ENCODE results near the gene SMTN.
"Not testable (repeated sequence)": the region's sequence is repeated elsewhere in the genome, so short reads cannot be mapped to it uniquely, and the experiment has no call there.

Gene SMTN

DNA sequence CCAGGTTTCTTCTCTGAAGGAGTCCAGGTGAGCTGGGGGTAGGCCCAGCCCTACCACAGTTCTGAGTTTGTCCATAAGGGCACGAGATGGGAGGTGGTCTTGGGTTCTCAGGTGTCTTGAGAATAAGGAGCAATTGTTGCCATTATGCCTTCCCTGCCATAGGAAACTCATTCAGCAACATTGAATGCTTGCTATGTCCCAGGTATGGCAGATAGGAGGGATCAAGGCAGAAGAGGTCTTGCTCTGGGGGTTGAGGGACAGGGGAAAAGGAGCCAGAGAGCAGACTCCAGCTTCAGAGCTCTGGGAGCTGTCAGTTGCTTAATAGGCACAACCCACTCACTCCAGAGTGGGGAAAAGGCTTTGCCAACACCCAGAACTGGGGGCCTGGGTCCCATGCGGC, 22.0 kb downstream of the SMTN start:
- in situ Hi-C loops (cut with HindIII; ENCODE audit: low sequenced_read_pairs) = no loop called here

DNA sequence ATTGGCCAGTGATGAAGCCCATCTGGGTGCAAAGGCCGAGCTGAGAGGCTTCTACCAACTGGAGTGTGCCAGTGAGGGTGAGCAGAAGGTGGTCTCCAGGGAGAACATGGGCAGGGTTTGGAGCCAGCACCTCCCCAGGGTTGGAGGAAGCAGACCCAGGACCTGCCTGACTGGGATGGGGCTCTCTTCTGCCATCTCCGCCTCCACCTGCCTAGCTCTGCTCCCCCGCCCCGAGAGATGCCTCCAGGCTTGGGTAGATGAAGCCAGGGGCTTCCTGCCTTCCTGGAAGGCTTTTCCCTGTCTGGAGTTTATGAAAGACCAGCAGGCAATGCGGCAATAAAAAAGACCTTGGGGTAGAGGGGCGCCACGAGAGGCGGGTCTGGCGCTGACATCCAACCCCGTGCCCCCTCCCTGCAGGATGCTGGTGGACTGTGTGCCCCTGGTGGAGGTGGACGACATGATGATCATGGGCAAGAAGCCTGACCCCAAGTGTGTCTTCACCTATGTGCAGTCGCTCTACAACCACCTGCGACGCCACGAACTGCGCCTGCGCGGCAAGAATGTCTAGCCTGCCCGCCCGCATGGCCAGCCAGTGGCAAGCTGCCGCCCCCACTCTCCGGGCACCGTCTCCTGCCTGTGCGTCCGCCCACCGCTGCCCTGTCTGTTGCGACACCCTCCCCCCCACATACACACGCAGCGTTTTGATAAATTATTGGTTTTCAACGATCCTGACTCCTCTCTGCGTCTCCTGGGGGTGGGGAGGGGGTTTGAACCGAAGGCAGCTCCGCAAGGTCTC, 23.0 kb downstream of the SMTN start:
- in situ Hi-C loops (cut with HindIII; ENCODE audit: low sequenced_read_pairs) = no loop called here

DNA sequence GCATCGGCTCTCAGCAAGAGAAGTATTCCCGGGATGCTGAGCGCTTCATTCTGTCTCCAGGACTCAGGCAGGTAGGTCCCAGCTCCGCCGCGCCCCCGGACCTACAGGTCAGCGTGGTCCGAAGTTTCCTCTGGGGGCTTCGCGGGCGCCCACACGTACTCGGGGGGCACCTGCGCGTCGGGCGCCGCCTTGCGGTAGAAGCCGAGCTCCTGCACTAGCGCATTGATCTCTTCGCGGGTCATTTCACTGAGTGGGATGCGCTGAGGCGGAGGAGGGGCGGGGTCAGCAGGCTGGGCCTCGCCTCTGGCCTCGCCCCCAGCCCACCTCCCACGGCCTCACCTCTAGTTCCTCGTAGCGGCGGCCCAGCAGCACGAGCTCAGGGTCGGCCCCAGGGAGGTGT, 23.8 kb downstream of the SMTN start:
- in situ Hi-C loops (cut with HindIII; ENCODE audit: low sequenced_read_pairs) = no loop called here

DNA sequence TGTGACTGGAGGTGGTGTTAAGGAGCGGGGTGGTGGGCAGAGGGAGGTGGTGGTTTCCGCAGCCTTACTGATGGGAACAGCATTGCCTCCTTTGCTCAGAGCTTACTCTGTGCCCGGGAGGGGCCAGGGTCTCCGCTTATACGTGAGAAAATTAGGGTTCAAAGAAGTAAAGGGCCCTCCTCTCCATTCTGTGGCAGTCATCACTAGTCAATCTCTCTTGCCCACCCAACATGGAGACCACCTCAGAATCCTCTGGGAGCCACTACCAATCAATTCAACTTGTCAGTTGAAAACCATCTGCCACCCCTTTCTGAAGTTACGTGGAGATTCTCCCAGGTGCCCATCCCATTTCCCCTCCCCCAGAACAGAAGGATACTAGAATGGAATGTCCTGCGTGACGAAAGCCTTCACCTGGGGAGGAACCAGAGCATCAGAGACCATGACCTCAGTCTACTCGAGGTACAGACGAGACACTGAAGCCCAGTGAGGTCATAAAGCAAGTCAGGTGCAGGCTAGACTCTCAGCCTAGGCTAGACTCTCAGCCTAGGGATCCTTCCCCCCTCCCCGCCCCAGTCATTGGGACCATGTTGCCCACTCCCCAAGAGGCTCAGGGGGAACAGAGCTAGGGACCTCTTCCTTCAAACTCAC, 24.3 kb downstream of the SMTN start:
- in situ Hi-C loops (cut with HindIII; ENCODE audit: low sequenced_read_pairs) = no loop called here

DNA sequence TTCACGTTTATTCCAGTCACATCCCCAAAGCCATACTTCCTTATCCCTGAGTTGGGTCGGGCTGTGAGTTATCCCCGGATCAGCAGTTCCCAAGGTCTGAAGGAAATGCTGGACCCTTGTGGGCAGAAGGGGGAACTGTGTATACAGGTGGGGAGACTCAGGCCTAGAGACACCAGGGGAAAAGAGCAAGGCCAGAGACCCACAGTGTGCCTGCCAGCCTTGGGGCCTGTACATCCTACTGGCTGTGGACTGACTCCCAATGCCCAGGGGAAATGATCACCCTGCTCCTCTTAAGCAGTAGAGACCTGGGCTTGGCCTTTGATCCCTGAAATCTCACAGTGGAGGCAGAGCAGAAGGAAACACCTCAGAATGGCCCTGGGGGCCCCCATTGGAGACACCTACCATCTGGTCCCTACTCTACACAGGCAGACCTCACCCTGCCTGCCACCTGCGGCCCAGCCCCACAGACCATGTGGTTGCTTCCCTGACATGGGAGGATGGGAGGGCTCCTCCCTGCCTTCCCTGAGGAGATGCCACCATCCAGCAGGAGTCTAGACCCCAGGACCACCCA, 25.0 kb downstream of the SMTN start:
- in situ Hi-C loops (cut with HindIII; ENCODE audit: low sequenced_read_pairs) = no loop called here

DNA sequence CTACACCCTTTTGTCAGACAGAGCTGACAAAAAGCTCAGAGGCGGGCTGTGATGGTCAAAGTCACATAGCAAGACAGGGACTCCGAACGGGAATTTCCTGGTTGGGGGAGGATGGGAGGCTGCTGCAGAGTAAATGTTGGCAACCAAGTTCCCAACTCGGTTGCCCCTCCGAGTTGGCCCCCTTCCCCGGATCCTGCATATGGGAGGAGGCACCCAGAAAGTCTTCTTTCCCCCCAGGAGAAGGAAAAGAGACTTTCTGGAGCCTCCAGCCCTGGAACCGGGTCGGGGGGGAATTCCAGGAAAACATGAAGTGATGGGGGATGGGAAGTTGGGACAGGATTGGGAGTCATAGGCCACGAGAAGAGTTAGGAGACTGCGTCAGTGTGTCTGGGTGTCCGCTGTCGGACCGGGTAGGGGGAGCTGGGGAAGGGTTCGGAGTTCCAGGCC, 25.6 kb downstream of the SMTN start:
- in situ Hi-C loops (cut with HindIII; ENCODE audit: low sequenced_read_pairs) = no loop called here

DNA sequence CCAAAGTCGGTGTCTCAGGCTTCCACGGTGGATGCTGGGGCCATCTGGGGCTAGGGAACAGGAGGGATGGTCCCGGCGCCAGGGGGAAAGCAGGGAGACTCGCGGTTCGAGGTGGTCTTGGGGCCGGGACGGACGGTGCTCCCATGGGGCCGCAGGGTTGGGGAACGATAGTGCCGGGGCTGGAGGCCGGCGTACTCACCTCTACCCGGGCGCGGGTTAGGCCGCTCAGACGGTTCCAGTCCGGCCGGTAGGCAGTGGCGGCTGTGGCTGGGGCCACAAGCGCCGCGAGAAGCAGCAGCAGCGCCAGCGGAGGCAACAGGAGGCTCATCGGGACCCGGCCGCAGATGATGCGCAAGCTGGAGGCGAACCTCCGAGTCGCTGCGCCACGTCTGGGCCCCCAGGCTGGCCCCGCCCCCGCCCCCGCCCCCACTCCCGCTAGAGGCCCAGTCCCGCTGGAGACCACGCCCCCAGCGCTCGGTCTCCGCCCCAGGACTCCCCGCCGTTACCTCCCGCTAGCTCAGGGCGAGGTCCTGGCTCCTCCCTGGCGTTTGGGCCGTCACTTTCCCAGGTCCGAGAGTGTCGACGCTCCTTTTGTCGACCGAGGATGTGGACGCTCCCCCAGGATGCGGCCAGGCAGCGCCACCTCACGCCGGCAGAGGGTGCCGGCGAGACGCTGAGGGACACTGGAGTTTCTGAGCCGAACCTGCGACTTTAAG, 26.2 kb downstream of the SMTN start, which contains the start of gene SELENOM:
Gene SELENOM (minus strand): TSS at position 391 of the 716 bp plus-strand sequence. CDS start 63 bp downstream, at position 328.
- in situ Hi-C loops (cut with HindIII; ENCODE audit: low sequenced_read_pairs) = no loop called here

DNA sequence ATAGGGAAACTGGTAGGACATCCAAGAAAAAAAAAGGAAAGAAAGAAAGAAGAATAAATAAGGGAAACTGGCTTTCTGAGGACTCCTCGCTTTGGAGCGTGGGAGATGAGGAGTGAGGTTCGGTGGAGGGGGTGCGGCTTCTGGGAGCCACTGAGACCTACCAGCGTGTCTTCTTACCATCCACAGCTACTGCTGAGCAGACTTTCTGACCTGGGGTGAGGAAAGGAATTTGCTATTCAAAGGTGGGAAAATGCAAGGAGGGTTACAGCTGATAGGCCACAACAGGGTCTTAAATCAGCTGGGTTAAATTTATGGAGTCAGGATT, 26.7 kb downstream of the SMTN start:
- in situ Hi-C loops (cut with HindIII; ENCODE audit: low sequenced_read_pairs) = no loop called here

DNA sequence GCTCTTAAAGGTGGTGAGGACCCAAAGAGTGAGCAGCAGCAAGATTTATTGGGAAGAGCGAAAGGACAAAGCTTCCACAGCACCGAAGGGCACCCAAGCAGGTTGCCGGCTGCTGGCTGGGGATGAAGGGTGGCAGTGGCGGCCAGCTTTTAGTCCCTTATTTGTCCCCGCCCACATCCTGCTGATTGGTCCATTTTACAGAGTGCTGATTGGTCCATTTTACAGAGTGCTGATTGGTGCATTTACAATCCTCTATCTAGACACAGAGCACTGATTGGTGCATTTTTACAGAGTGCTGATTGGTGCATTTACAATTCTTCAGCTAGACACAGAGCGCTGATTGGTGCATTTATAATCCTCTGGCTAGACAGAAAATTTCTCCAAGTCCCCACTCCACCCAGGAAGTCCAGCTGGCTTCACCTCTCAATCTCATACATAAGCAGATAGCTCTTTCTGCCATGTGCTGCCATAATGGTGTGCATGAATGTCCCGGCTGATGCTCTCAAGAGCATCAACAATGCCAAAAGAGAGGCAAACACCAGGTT, 31.5 kb downstream of the SMTN start:
- in situ Hi-C loops (cut with HindIII; ENCODE audit: low sequenced_read_pairs) = not testable (repeated sequence)

DNA sequence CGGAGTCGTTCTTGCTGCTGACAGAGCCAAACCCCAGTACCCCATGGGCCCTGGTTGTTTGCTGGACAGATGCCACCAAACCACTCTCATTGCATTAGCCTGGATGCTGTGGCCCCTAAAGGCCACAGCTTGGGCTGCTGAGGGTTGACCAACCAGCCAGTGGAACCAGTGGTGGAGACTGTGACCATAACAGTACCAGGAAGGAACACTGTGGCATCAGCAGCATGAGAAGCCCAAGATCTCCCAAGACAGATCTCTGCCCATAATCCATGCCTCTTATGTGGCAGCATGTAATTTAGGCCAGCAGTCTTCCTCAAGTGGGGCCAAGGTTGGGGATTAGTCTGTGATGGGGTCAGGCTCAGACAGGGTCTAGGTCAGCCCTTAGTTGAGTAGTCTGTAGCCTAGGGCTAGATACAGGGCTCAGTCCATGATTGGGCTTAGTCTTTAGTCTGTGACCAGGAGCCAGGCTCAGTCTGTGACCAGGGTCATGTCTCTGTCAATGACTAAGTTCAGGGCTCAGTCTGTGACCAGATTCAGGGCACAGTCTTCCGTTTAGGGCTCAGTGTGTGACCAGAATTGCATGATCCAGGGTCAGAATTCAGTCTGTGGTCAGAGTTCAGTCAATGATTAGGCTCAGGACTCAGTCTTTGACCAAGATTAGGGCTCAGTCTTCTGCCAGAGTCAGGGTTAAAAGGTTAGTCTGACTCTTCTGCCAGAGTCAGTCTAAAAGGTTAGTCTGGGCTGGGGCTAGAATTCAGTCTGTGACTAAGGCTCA, 37.1 kb downstream of the SMTN start:
- in situ Hi-C loops (cut with HindIII; ENCODE audit: low sequenced_read_pairs) = no loop called here

DNA sequence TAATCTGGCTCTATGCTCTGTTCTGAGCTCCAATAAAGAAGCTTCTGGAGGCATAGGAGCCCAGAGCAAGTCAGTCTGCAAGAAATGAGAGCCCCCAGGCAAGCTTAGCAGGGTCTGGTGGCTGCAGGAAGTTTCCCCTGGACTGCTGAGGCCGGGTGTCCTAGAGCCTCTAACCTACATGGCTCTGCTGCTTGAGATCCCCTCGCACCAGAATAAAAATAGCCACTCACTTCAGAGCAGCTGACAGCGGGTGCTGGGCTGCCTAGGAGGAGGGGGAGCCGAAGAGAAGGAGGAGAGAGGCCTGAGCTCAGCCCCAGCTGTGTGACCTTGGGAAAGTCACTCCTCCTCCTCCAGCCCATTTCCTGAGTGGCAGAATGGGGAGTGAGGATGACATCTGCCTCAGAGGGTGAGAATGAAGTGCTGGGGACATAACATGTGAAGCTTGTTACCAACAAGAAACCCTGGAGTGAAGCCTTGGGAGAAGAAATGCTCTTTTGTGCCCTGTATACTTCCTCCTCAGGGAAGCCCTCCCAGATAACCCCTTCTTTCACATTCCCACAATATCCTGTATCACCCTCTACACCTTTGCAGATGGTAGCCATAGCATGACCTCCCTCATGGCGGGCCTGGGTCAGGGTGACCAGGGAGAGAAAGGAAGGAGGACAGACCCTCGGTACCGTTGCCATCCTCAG, 38.1 kb downstream of the SMTN start:
- in situ Hi-C loops (cut with HindIII; ENCODE audit: low sequenced_read_pairs) = no loop called here

DNA sequence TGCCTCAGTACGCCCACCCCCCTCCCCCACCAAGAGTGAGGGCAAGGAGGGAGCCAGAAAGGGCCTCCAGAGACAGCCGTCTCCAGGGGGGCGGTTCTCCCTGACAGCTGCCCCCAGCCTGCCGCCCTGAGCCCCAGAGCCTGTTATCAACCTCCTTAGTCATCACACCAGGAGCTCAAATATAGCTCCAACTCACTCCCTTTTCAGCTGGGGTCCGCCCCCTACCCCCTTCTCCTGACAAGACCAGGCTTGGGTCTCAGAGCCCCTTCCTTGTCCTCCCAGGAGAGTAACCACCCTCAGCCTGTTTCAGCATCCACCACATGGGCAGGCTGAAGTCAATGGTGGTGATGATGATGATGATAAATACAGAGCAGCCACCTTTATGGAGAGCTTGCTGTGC, 39.1 kb downstream of the SMTN start:
- in situ Hi-C loops (cut with HindIII; ENCODE audit: low sequenced_read_pairs) = no loop called here

DNA sequence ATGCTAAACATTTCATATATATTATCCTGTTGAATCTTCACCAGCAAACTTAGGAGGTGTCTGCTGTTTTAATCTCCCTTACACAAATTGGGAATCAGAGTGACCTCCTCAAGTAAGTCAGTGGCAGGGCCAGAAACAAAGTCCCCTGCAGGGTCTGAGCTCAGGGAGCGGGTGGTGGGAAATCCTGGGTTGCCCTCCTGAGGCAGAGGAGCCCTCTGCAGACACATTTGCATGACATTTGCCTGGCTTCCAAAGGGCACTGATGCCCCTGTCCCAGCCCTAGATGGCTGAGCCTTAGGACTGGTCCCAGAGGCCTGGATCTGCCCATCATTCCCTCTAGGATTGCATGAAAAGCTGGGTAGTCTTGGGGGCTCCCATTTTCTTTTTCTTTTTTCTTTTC, 39.5 kb downstream of the SMTN start:
- in situ Hi-C loops (cut with HindIII; ENCODE audit: low sequenced_read_pairs) = no loop called here

DNA sequence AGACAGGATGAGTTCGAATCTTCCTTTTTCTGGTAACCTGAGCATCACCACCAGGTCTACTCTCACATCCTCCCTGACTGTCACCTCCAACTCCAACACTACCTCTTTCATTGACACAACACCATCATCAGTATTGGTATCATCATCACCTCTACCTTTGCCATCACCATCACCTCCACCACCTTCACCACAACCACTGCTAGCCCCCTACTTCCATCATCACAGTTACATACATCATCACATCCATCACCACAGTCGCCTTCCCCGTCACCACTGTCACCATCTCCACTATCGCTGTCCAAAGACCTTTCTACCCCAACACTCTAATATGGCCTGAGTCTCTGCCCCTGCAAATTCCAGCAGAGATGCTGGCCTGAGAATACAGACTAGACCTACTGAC, 40.3 kb downstream of the SMTN start:
- in situ Hi-C loops (cut with HindIII; ENCODE audit: low sequenced_read_pairs) = no loop called here

DNA sequence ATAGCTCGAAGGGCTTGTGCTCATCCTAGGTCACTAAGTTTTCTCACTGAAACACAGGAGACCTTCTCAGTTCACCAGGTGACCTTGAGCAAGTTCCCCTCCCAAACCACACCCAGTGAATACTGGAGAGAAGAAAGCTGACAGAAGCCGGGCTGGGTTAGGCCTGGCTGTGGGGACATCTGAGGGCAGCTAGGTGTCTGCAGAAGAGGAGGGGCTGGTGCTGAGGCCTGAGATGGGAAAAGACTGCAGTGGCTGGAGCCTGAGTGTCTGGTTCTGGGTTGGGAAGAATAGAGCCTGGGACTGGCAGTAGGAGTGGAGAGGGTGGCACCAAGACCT, 41.0 kb downstream of the SMTN start:
- in situ Hi-C loops (cut with HindIII; ENCODE audit: low sequenced_read_pairs) = no loop called here

DNA sequence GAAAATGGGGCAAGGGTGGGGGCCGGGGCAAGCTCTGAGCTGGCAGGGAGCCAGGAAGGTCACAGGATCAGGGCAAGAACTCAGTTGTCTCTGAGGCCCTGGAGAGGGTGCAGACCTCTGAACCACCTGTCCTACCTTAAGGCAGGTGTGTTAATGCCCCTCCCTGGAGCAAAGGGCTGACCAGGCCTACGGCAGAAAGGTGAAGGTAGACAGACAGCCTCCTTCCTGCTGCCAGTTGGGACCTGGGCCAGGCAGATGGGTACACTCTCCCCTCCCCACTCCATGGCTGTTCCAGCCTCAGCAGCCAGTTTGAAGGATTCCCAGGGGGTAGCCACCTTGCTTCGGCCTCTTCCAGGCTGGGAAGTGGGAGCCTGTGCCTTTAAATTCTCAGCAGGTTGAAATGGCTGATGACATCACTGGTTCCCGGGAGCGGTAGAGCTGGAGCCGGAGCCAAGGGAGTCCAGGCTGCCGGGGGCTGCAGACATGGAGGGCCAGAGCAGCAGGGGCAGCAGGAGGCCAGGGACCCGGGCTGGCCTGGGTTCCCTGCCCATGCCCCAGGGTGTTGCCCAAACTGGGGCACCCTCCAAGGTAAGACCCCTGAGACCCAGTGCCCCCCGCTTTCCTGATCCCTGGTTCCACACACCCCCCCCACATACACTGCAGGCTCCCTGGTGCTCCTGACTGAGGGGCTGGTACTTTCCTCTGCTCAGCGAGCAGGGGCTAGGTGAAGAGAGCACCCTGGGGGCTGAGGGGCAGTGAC, 41.6 kb downstream of the SMTN start, which contains the start of gene INPP5J:
Gene INPP5J (plus strand): TSS at position 435 of the 760 bp plus-strand sequence. CDS start 49 bp downstream, at position 484.
- in situ Hi-C loops (cut with HindIII; ENCODE audit: low sequenced_read_pairs) = no loop called here

DNA sequence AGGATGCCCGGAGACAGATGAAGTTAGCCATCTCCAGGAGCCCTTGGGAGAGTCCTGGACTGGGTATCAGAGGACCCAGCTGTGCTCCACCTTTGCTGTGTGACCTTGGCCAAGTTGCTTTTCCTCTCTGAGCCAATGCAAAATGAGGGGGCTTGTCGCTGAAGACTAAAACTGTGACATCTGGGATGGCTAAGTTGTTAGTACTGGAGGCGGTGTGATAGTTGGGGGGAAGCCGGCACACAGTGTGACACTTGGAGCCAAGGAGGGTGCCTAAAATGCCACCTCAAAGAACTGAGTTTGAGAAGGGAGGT, 42.1 kb downstream of the SMTN start:
- in situ Hi-C loops (cut with HindIII; ENCODE audit: low sequenced_read_pairs) = no loop called here

DNA sequence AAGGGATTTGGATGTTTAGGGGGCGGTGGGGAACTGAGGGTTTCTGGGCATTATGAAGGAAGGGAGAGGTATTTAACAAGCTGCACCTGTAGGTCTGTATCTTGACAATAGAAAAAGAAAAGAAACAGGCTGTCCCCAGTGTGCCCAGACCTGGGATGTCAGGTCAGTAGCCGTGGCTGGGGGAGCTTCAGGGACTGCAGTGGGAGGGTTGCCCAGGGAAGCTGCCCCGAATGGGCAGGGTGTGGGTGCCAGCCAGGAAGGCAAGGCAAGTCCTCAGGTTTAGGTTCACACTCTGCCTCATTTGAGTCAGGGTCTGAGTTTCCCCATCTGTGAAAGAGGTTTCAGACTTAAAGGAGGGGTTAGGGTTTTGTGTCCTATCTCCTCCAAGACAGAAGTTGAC, 43.2 kb downstream of the SMTN start:
- in situ Hi-C loops (cut with HindIII; ENCODE audit: low sequenced_read_pairs) = no loop called here

DNA sequence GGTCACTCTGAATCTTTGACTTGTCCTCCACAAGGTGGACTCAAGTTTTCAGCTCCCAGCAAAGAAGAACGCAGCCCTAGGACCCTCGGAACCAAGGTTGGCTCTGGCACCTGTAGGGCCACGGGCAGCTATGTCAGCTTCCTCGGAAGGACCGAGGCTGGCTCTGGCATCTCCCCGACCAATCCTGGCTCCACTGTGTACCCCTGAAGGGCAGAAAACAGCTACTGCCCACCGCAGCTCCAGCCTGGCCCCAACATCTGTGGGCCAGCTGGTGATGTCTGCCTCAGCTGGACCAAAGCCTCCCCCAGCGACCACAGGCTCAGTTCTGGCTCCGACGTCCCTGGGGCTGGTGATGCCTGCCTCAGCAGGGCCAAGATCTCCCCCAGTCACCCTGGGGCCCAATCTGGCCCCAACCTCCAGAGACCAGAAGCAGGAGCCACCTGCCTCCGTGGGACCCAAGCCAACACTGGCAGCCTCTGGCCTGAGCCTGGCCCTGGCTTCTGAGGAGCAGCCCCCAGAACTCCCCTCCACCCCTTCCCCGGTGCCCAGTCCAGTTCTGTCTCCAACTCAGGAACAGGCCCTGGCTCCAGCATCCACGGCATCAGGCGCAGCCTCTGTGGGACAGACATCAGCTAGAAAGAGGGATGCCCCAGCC, 43.8 kb downstream of the SMTN start:
- in situ Hi-C loops (cut with HindIII; ENCODE audit: low sequenced_read_pairs) = no loop called here

All from DLD1 (cell line).